ENCODE results near the gene HIGD1C. TPM values are rescaled to one million over a fixed set of nuclear protein-coding genes. Genes with fewer than 3 reads are reported as not detected.
"Not testable (repeated sequence)": the region's sequence is repeated elsewhere in the genome, so short reads cannot be mapped to it uniquely, and the experiment has no call there.

The HIGD1C gene
- total RNA-seq, 1 donor from 2014 or later = not detected

GRCh38 chr12:50927766-50928224 is 24.5 kb upstream of the HIGD1C start:
- Histone ChIP-seq H3K27ac (ENCODE audit: low read depth, low read length) (no peak overlapping the region), H3K9me3 (ENCODE audit: insufficient read depth, low read depth, low read length) (no peaks in the 10 kb centered on the region), H3K4me3 (ENCODE audit: insufficient read depth, low read depth, low read length) (no peak overlapping the region), H3K36me3 (ENCODE audit: insufficient read depth, low read length) (no peaks in the 10 kb centered on the region), H3K27me3 (ENCODE audit: insufficient read depth, low read length) (peaks cover 2% of the 10 kb centered on the region), H3K9ac (ENCODE audit: low read length) (no peak overlapping the region), H3K4me2 (ENCODE audit: low read length) (no peak overlapping the region), H4K20me1 (ENCODE audit: insufficient read depth, low read length) (no peaks in the 10 kb centered on the region), H3K79me2 (ENCODE audit: insufficient read depth, low read length) (no peaks in the 10 kb centered on the region), H2AFZ (ENCODE audit: low read depth, low read length) (no peak overlapping the region), H3K4me1 (ENCODE audit: insufficient read depth, low read length) (peaks cover 13% of the 10 kb centered on the region)
- H3K4me1 Mint-ChIP-seq (ENCODE audit: low read depth, unreplicated experiment) = peaks cover 9% of the 10 kb centered on the region
- no peak overlapping the region for H3K27ac Mint-ChIP-seq (ENCODE audit: unreplicated experiment)
- no peak for DNase-seq (ENCODE audit: low read depth)
- no peaks in the 10 kb centered on the region for H3K36me3 Mint-ChIP-seq (ENCODE audit: low read depth, unreplicated experiment)
- no peaks in the 10 kb centered on the region for H3K9me3 Mint-ChIP-seq (ENCODE audit: unreplicated experiment)
- TF ChIP-seq, protein P1, sequence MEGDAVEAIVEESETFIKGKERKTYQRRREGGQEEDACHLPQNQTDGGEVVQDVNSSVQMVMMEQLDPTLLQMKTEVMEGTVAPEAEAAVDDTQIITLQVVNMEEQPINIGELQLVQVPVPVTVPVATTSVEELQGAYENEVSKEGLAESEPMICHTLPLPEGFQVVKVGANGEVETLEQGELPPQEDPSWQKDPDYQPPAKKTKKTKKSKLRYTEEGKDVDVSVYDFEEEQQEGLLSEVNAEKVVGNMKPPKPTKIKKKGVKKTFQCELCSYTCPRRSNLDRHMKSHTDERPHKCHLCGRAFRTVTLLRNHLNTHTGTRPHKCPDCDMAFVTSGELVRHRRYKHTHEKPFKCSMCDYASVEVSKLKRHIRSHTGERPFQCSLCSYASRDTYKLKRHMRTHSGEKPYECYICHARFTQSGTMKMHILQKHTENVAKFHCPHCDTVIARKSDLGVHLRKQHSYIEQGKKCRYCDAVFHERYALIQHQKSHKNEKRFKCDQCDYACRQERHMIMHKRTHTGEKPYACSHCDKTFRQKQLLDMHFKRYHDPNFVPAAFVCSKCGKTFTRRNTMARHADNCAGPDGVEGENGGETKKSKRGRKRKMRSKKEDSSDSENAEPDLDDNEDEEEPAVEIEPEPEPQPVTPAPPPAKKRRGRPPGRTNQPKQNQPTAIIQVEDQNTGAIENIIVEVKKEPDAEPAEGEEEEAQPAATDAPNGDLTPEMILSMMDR (IDR thresholded peaks at IDR 0.05; ENCODE audit: insufficient read depth, low read depth, low read length) = no peak
- no peak for TF ChIP-seq EZH2 (IDR thresholded peaks at IDR 0.05; ENCODE audit: insufficient read depth, low read length)
- H3K27me3 Mint-ChIP-seq (ENCODE audit: low read depth, unreplicated experiment) = no peaks in the 10 kb centered on the region
- no peak for FAIRE-seq
- no peak overlapping the region for H3K4me3 Mint-ChIP-seq (ENCODE audit: unreplicated experiment)

- no peaks in the 10 kb centered on the region for H4K20me1 ChIP-seq (ENCODE audit: insufficient read depth, low read length)
- H3K4me1 ChIP-seq (ENCODE audit: insufficient read depth, low read length) = peaks cover 13% of the 10 kb centered on the region
- H3K36me3 ChIP-seq (ENCODE audit: insufficient read depth, low read length) = no peaks in the 10 kb centered on the region
- H3K9ac ChIP-seq (ENCODE audit: low read length) = no peak overlapping the region
- H3K27me3 ChIP-seq (ENCODE audit: insufficient read depth, low read length) = peaks cover 2% of the 10 kb centered on the region
- no peaks in the 10 kb centered on the region for H3K9me3 ChIP-seq (ENCODE audit: insufficient read depth, low read depth, low read length)
- Mint-ChIP-seq H3K27ac (ENCODE audit: unreplicated experiment) (no peak overlapping the region), H3K27me3 (ENCODE audit: low read depth, unreplicated experiment) (no peaks in the 10 kb centered on the region), H3K4me3 (ENCODE audit: unreplicated experiment) (no peak overlapping the region), H3K4me1 (ENCODE audit: low read depth, unreplicated experiment) (peaks cover 7% of the 10 kb centered on the region), H3K9me3 (ENCODE audit: unreplicated experiment) (no peaks in the 10 kb centered on the region), H3K36me3 (ENCODE audit: low read depth, unreplicated experiment) (no peaks in the 10 kb centered on the region)
- H2AFZ ChIP-seq (ENCODE audit: low read depth, low read length) = no peak overlapping the region
- H3K27ac ChIP-seq (ENCODE audit: low read depth, low read length) = no peak overlapping the region
- TF ChIP-seq, protein P1 (IDR thresholded peaks at IDR 0.05; ENCODE audit: insufficient read depth, low read depth, low read length) = no peak
- no peak for TF ChIP-seq EZH2 (IDR thresholded peaks at IDR 0.05; ENCODE audit: insufficient read depth, low read length)
- no peak for DNase-seq (ENCODE audit: low read depth)
- no peak overlapping the region for H3K4me2 ChIP-seq (ENCODE audit: low read length)
- H3K79me2 ChIP-seq (ENCODE audit: insufficient read depth, low read length) = no peaks in the 10 kb centered on the region
- no peak for FAIRE-seq
- H3K4me3 ChIP-seq (ENCODE audit: insufficient read depth, low read depth, low read length) = no peak overlapping the region
Observed at GRCh38 chr12:50928392-50928791, 24.0 kb upstream of the HIGD1C start.

GRCh38 chr12:50929831-50930230 is 22.5 kb upstream of the HIGD1C start:
- TF ChIP-seq, protein P1 (IDR thresholded peaks at IDR 0.05; ENCODE audit: insufficient read depth, low read depth, low read length) = no peak
- no peak for TF ChIP-seq EZH2 (IDR thresholded peaks at IDR 0.05; ENCODE audit: insufficient read depth, low read length)
- Histone ChIP-seq H3K36me3 (ENCODE audit: insufficient read depth, low read length) (no peaks in the 10 kb centered on the region), H3K4me2 (ENCODE audit: low read length) (no peak overlapping the region), H4K20me1 (ENCODE audit: insufficient read depth, low read length) (no peaks in the 10 kb centered on the region), H3K79me2 (ENCODE audit: insufficient read depth, low read length) (no peaks in the 10 kb centered on the region), H3K27ac (ENCODE audit: low read depth, low read length) (no peak overlapping the region), H3K4me3 (ENCODE audit: insufficient read depth, low read depth, low read length) (no peak overlapping the region), H3K27me3 (ENCODE audit: insufficient read depth, low read length) (peaks cover 2% of the 10 kb centered on the region), H3K9me3 (ENCODE audit: insufficient read depth, low read depth, low read length) (no peaks in the 10 kb centered on the region), H2AFZ (ENCODE audit: low read depth, low read length) (no peak overlapping the region), H3K4me1 (ENCODE audit: insufficient read depth, low read length) (peaks cover 4% of the 10 kb centered on the region), H3K9ac (ENCODE audit: low read length) (no peak overlapping the region)
- H3K27ac Mint-ChIP-seq (ENCODE audit: unreplicated experiment) = no peak overlapping the region
- FAIRE-seq = no peak
- no peak overlapping the region for H3K4me3 Mint-ChIP-seq (ENCODE audit: unreplicated experiment)
- H3K4me1 Mint-ChIP-seq (ENCODE audit: low read depth, unreplicated experiment) = peaks cover 5% of the 10 kb centered on the region
- H3K27me3 Mint-ChIP-seq (ENCODE audit: low read depth, unreplicated experiment) = no peaks in the 10 kb centered on the region
- no peak for DNase-seq (ENCODE audit: low read depth)
- H3K36me3 Mint-ChIP-seq (ENCODE audit: low read depth, unreplicated experiment) = no peaks in the 10 kb centered on the region
- peaks cover 2% of the 10 kb centered on the region for H3K9me3 Mint-ChIP-seq (ENCODE audit: unreplicated experiment)

DNA sequence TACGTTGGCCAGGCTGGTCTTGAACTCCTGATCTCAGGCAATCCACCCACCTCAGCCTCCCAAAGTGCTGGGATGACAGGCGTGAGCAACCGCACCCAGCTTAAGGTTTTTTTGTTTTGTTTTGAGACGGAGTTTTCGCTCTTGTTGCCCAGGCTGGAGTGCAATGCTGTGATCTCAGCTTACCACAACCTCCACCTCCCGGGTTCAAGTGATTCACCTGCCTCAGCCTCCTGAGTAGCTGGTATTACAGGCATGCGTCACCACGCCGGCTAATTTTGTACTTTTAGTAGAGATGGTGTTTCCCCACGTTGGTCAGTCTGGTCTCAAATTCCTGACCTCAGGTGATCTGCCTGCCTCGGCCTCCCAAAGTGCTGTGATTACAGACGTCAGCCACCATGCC is 21.9 kb upstream of the HIGD1C start:
- not testable (repeated sequence) for H3K4me3 Mint-ChIP-seq (ENCODE audit: unreplicated experiment); H3K4me3 ChIP-seq (ENCODE audit: insufficient read depth, low read depth, low read length); H4K20me1 ChIP-seq (ENCODE audit: insufficient read depth, low read length); H3K9me3 Mint-ChIP-seq (ENCODE audit: unreplicated experiment); H3K36me3 Mint-ChIP-seq (ENCODE audit: low read depth, unreplicated experiment); H3K4me1 Mint-ChIP-seq (ENCODE audit: low read depth, unreplicated experiment); H2AFZ ChIP-seq (ENCODE audit: low read depth, low read length); H3K9ac ChIP-seq (ENCODE audit: low read length); FAIRE-seq; H3K36me3 ChIP-seq (ENCODE audit: insufficient read depth, low read length); H3K4me1 ChIP-seq (ENCODE audit: insufficient read depth, low read length); H3K9me3 ChIP-seq (ENCODE audit: insufficient read depth, low read depth, low read length); H3K4me2 ChIP-seq (ENCODE audit: low read length); H3K27ac ChIP-seq (ENCODE audit: low read depth, low read length); DNase-seq (ENCODE audit: low read depth); H3K79me2 ChIP-seq (ENCODE audit: insufficient read depth, low read length); H3K27ac Mint-ChIP-seq (ENCODE audit: unreplicated experiment); H3K27me3 Mint-ChIP-seq (ENCODE audit: low read depth, unreplicated experiment); H3K27me3 ChIP-seq (ENCODE audit: insufficient read depth, low read length)
